Suprapubic skin (tissue), 4 donors: ENCODE data around the gene SLA2.

Experiments used
- CTCF ChIP-seq, 2 donors: fragments of 200-600 bp in 1 of 2; fragments of 450-650 bp in 1 of 2; sonication (generic) in 1 of 2; IDR thresholded peaks; one replicate each; pipeline ENCODE4 v1.5.1; 2016 to 2019; ENCODE audit warnings: antibody characterized with exemption in 2 of 2, mild to moderate bottlenecking in 1 of 2, moderate library complexity in 1 of 2
- EP300 ChIP-seq: sonication (generic); formaldehyde crosslinking; IDR thresholded peaks from one replicate; pipeline ENCODE4 v1.6.1; 2017; ENCODE audit warnings: antibody characterized with exemption
- POLR2AphosphoS5 ChIP-seq, 3 donors: sonication (generic); formaldehyde crosslinking; IDR thresholded peaks; one replicate each; pipeline ENCODE4 v1.6.1; 2017; ENCODE audit warnings: antibody characterized with exemption in 3 of 3

DNA sequence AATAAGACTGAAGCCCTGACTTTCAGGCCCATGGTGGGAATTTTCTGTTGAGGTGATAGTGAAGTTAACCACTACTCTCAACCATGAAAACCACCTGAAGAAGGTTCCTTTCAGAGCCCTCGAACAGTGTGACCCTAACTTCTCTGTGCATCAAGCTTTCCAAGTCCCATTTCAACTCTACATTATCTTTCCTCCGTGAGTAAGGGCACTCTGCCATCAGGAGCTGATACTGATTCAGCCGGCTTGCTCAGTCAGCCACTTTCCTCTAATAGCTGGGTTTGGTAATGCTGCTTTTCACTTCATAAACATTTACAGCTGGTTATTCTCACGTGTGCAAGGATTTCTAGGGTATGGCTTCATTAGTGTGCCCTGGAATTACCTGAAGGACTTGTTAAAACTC is 10.7 kb upstream of the SLA2 start:
- TF ChIP-seq POLR2AphosphoS5 (IDR thresholded peaks at IDR 0.05) (no peak), CTCF (IDR thresholded peaks at IDR 0.05) (no peak), EP300 (no peak)
